BLaER1 treated with 17β-estradiol and CSF1 and Interleukin-3, amounts not matched to agents 10 nM and 100 nM (cell line): Measurements from ENCODE around the gene HPS1.
A peak's percentile ranks its signal among the peaks of the same experiment; 100 is the strongest.

Experiments used
- H3K27ac ChIP-seq, 11 experiments: shearing (Covaris generic); formaldehyde crosslinking; 2 replicates each; pipeline ENCODE4 v1.8.1; 2022
- H3K27me3 ChIP-seq, 11 experiments: shearing (Covaris generic); formaldehyde crosslinking; 2 replicates each; pipeline ENCODE4 v1.8.1; 2022
- H3K36me3 ChIP-seq, 11 experiments: shearing (Covaris generic); formaldehyde crosslinking; 2 replicates each; pipeline ENCODE4 v1.8.1; 2022
- H3K4me1 ChIP-seq, 10 experiments: shearing (Covaris generic); formaldehyde crosslinking; 2 replicates each; pipeline ENCODE4 v1.8.1; 2022
- H3K4me2 ChIP-seq, 11 experiments: shearing (Covaris generic); formaldehyde crosslinking; 2 replicates each; pipeline ENCODE4 v1.8.1; 2022
- H3K4me3 ChIP-seq, 10 experiments: shearing (Covaris generic); formaldehyde crosslinking; 2 replicates each; pipeline ENCODE4 v1.8.1; 2022
- H3K9ac ChIP-seq, 11 experiments: shearing (Covaris generic); formaldehyde crosslinking; 2 replicates each; pipeline ENCODE4 v1.8.1; 2022
- H3K9me3 ChIP-seq, 11 experiments: shearing (Covaris generic); formaldehyde crosslinking; replicated peaks in 1 of 11; 2 replicates each; pipeline ENCODE4 v1.8.1; 2022
- H4K20me1 ChIP-seq, 11 experiments: shearing (Covaris generic); formaldehyde crosslinking; 2 replicates each; pipeline ENCODE4 v1.8.1; 2022
- Cebpa-rat ChIP-seq, 11 experiments: shearing (Covaris generic); IDR thresholded peaks; 2 replicates each; pipeline ENCODE4 v1.8.1; 2022

The HPS1 gene

DNA sequence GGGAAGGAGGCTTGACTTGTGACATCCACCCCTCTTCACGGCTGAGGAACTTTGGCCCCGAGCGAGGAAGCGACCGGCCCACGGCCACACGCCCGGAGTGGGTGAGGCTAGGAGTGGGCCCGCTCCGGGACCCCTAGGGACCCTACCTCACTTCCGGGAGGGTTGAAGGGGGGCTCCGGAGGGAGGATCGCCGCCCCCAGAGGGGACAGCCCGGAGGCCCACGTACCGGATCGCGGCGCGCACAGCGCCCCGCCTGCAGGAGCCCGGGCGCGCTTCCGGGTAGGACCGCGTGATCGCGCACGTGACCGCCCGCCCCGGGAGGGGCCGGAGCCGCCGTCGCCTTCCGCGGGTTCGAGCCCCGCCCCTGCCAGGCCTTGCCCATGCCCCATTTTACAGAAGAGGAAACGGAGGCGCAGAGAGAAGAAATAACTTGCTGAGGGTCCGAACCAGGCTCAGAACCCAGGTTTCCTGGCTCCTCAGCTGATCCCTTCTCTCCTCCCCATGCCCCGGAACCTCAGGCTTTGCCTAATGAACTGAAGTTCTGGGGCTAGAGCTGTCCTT, at the start of gene HPS1:
HPS1 (minus strand) TSS at position 275 of the 561 bp plus-strand sequence. CDS start 3,695 bp downstream, outside the sequence.
- peaks cover 18 to 43% (median 40%) of the 10 kb centered on the region in 11 experiments; a peak in 19 of 22 replicates for H4K20me1 ChIP-seq
- no peak for TF ChIP-seq Cebpa-rat (IDR thresholded peaks at IDR 0.05)
- H3K27me3 ChIP-seq = no peaks in the 10 kb centered on the region
- H3K4me1 ChIP-seq = peaks cover 28 to 65% (median 44%) of the 10 kb centered on the region in 10 experiments
- peak within 1 kb of the TSS; percentile 87 to 97 (median 92) for H3K9ac ChIP-seq
- H3K36me3 ChIP-seq = peaks cover 32 to 38% (median 37%) of the 10 kb centered on the region in 11 experiments
- H3K4me3 ChIP-seq = peak within 1 kb of the TSS; percentile 68 to 87 (median 76)
- H3K4me2 ChIP-seq = peak within 1 kb of the TSS; percentile 83 to 96 (median 92)
- H3K27ac ChIP-seq = peak within 1 kb of the TSS; percentile 84 to 97 (median 90)
- no peaks in the 10 kb centered on the region for H3K9me3 ChIP-seq

GRCh38 chr10:98492763-98493162, 46.0 kb upstream of the HPS1 start:
- Histone ChIP-seq H3K4me2 (no peak overlapping the region), H3K9ac (no peak overlapping the region), H3K36me3 (no peaks in the 10 kb centered on the region), H3K9me3 (peaks cover 16 to 20% (median 18%) of the 10 kb centered on the region in 11 experiments), H4K20me1 (no peaks in the 10 kb centered on the region), H3K27me3 (no peaks in the 10 kb centered on the region), H3K27ac (no peak overlapping the region), H3K4me3 (no peak overlapping the region), H3K4me1 (peaks cover 0 to 13% (median 0%) of the 10 kb centered on the region in 10 experiments; a peak in 3 of 20 replicates)
- no peak for TF ChIP-seq Cebpa-rat (IDR thresholded peaks at IDR 0.05)

DNA sequence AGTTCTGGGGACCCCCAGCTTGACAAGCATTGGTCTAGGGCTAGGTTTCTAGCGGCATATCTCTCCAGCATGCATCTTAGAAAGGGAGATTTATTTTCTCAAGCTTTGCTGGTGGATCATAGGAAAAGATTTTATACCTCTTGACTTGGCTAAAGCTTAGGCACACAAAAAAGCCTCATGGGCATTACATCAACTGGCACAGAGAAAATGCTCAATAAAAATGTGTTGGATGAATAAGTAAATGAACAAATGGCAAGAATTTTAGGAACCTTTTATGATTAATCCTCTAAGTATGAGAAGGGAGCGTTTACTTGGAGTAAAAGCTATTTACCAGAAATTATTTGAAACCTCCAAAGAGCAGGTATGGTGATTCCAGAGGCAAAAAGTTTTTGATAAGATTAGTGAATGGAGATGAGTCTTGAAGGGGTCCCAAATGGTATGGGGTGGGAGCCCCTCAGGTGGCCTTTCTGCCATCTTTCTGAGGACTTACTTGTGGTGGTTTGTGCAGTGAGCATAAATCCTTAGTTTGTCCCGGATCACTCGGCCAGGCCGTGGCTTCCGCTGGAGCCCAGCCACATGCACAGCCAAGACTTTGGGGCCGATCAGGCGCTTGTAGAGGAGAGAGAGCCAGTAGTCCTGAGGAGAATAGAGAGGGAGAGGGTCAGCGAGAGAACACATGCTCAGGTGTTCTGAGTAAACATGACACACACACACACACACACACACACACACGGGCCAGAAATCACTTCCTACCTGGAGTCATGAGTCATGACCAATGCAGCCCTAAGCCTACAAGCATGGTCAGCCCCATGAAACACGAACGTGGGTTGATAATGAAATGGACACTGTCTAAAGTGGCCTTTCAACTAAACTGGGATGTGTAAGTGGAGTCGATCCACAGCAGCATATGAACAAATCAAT, 43.1 kb upstream of the HPS1 start:
- TF ChIP-seq Cebpa-rat (IDR thresholded peaks at IDR 0.05) = no peak
- Histone ChIP-seq H3K9ac (no peak overlapping the region), H3K27ac (no peak overlapping the region), H3K36me3 (no peaks in the 10 kb centered on the region), H3K4me2 (no peak overlapping the region), H4K20me1 (no peaks in the 10 kb centered on the region), H3K27me3 (no peaks in the 10 kb centered on the region), H3K4me1 (peaks cover 0 to 14% (median 0%) of the 10 kb centered on the region in 10 experiments; a peak in 3 of 20 replicates), H3K4me3 (no peak overlapping the region), H3K9me3 (peaks cover 0 to 2% (median under 1%) of the 10 kb centered on the region in 11 experiments; a peak in 15 of 22 replicates)

DNA sequence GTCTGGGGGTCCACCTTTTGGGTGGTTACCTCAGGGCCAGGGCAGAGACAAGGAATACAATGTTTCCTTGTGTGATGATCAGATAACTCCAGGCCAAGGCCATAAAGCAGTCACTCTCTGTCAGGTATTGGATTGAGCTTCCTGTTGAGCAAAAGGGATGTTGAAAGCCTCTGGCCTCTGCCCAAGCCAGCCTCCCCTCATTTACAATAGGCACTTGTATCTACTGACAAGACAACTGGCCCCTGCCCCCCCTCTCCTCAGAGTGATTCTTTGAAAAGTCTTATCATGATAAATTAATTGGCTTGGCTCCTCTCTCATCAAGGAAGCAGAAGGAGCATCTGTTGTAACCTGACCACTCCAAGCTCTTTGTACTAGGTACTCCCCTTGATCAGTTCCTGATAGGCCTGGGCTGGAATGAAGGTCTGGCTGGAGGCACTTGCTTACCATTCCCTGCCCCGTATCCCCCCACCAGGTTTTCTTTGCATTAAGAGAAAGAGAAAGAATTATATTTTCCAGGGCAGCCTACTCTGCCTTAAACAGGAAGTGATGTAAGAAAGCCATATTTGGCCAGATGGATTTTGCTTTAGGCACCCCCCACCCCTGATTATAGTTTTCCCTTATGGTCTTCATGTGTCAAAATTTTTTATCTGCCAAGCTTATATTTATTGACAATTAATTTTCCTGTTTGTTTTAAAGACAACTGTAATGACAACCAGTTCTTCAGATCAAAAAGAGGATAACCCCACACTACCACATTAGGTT, 42.1 kb upstream of the HPS1 start:
- peaks cover 0 to 4% (median 0%) of the 10 kb centered on the region in 11 experiments; a peak in 3 of 22 replicates for H3K9me3 ChIP-seq
- no peak for TF ChIP-seq Cebpa-rat (IDR thresholded peaks at IDR 0.05)
- H3K36me3 ChIP-seq = no peaks in the 10 kb centered on the region

GRCh38 chr10:98487649-98488048, 40.9 kb upstream of the HPS1 start:
- Histone ChIP-seq H3K9ac (no peak overlapping the region), H3K4me3 (no peak overlapping the region), H3K4me2 (no peak overlapping the region), H3K9me3 (peaks cover 0 to 8% (median 0%) of the 10 kb centered on the region in 11 experiments; a peak in 3 of 22 replicates), H3K36me3 (no peaks in the 10 kb centered on the region), H4K20me1 (no peaks in the 10 kb centered on the region), H3K27ac (no peak overlapping the region), H3K4me1 (peaks cover 0 to 15% (median under 1%) of the 10 kb centered on the region in 10 experiments; a peak in 6 of 20 replicates), H3K27me3 (no peaks in the 10 kb centered on the region)
- no peak for TF ChIP-seq Cebpa-rat (IDR thresholded peaks at IDR 0.05)

More for the DNA sequence above, 42.1 kb upstream of the HPS1 start:
- H3K27me3 ChIP-seq = no peaks in the 10 kb centered on the region
- H3K4me3 ChIP-seq = no peak overlapping the region
- no peak overlapping the region for H3K4me2 ChIP-seq
- H4K20me1 ChIP-seq = no peaks in the 10 kb centered on the region
- peaks cover 0 to 14% (median 0%) of the 10 kb centered on the region in 10 experiments; a peak in 3 of 20 replicates for H3K4me1 ChIP-seq
- H3K27ac ChIP-seq = no peak overlapping the region
- no peak overlapping the region for H3K9ac ChIP-seq

DNA sequence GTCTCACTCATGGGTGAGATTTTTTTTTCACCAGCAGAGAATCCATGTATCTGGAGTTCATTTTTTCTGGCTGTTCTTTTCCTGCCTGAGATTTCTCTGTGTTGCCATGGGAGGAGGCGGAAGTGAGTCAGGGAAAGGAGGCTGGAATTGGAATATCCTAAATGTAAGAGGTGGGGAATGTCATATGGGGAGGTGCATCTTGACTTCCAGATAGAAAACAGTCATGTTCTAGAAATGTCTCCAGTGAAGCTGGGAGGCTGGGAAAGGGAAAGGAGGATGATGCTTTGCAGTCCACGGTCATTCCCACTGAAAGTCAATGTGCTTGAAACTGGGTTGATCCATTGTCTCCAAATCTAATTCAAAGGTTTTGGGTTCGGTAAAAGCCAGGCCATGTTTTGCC, 39.7 kb upstream of the HPS1 start:
- no peak overlapping the region for H3K4me3 ChIP-seq
- H3K9ac ChIP-seq = no peak overlapping the region
- no peak for TF ChIP-seq Cebpa-rat (IDR thresholded peaks at IDR 0.05)
- no peaks in the 10 kb centered on the region for H4K20me1 ChIP-seq
- peaks cover 0 to 21% (median 5%) of the 10 kb centered on the region in 10 experiments; a peak in 8 of 20 replicates for H3K4me1 ChIP-seq
- H3K4me2 ChIP-seq = no peak overlapping the region
- no peaks in the 10 kb centered on the region for H3K27me3 ChIP-seq
- peaks cover 0 to 8% (median 0%) of the 10 kb centered on the region in 11 experiments; a peak in 3 of 22 replicates for H3K9me3 ChIP-seq
- H3K36me3 ChIP-seq = no peaks in the 10 kb centered on the region
- H3K27ac ChIP-seq = no peak overlapping the region

DNA sequence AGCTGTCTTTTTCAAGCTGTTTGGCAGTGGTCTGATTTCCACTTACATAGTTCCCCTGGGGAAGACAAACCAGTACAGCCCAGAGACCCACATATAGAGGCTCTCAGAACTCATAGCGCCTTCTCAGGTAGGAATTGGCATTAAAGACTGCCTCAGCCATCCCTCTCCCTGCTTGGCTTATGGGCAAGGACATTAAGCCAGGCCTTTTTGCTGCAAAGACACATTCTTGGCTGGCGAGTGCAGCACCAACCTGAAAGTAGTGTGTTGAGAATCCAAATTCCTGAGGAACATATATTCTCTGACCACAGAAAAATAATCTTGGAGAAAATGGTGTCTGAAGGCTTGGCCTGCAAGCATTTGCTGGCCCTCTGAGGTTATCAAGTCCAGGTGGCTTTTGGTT, 39.2 kb upstream of the HPS1 start:
- no peak overlapping the region for H3K27ac ChIP-seq
- no peak overlapping the region for H3K9ac ChIP-seq
- no peak for TF ChIP-seq Cebpa-rat (IDR thresholded peaks at IDR 0.05)
- H3K4me2 ChIP-seq = no peak overlapping the region
- peaks cover 0 to 21% (median 5%) of the 10 kb centered on the region in 10 experiments; a peak in 8 of 20 replicates for H3K4me1 ChIP-seq
- peaks cover 0 to 8% (median 0%) of the 10 kb centered on the region in 11 experiments; a peak in 3 of 22 replicates for H3K9me3 ChIP-seq
- H3K27me3 ChIP-seq = no peaks in the 10 kb centered on the region
- no peaks in the 10 kb centered on the region for H4K20me1 ChIP-seq
- H3K36me3 ChIP-seq = no peaks in the 10 kb centered on the region
- no peak overlapping the region for H3K4me3 ChIP-seq

- Histone ChIP-seq H3K4me2 (no peak overlapping the region), H3K36me3 (no peaks in the 10 kb centered on the region), H3K4me1 (peaks cover 0 to 20% (median 15%) of the 10 kb centered on the region in 10 experiments; a peak in 17 of 20 replicates), H3K27me3 (no peaks in the 10 kb centered on the region), H3K4me3 (no peak overlapping the region), H3K9me3 (peaks cover 0 to 8% (median 0%) of the 10 kb centered on the region in 11 experiments; a peak in 3 of 22 replicates), H3K9ac (no peak overlapping the region), H4K20me1 (no peaks in the 10 kb centered on the region), H3K27ac (no peak overlapping the region)
- TF ChIP-seq Cebpa-rat (IDR thresholded peaks at IDR 0.05) = no peak
These were observed 36.9 kb upstream of the HPS1 start for GRCh38 chr10:98483658-98484057.
